ENCODE data around the gene ANKRD2.

- TF ChIP-seq CTCF (IDR thresholded peaks at IDR 0.05; ENCODE audit: borderline replicate concordance, extremely low read depth, low read length, poor library complexity, severe bottlenecking) (no peak), EZH2 (IDR thresholded peaks at IDR 0.05; ENCODE audit: borderline replicate concordance, low read depth, low read length, severe bottlenecking) (no peak)
These were observed 41.1 kb upstream of the ANKRD2 start for GRCh38 chr10:97531401-97531986.

Data from DND-41 (cell line).